GM21360 (cell line): ENCODE results near the gene CSPG4.
"Not testable (repeated sequence)": the region's sequence is repeated elsewhere in the genome, so short reads cannot be mapped to it uniquely, and the experiment has no call there.

Source experiments
- ATAC-seq: cut with Tn5 transposase; IDR thresholded peaks from one replicate; pipeline ENCODE4 v1.9.1; 2021; ENCODE audit warnings: mild to moderate bottlenecking, moderate library complexity; ENCODE audit not compliant: unreplicated experiment

CSPG4 gene, protein sequence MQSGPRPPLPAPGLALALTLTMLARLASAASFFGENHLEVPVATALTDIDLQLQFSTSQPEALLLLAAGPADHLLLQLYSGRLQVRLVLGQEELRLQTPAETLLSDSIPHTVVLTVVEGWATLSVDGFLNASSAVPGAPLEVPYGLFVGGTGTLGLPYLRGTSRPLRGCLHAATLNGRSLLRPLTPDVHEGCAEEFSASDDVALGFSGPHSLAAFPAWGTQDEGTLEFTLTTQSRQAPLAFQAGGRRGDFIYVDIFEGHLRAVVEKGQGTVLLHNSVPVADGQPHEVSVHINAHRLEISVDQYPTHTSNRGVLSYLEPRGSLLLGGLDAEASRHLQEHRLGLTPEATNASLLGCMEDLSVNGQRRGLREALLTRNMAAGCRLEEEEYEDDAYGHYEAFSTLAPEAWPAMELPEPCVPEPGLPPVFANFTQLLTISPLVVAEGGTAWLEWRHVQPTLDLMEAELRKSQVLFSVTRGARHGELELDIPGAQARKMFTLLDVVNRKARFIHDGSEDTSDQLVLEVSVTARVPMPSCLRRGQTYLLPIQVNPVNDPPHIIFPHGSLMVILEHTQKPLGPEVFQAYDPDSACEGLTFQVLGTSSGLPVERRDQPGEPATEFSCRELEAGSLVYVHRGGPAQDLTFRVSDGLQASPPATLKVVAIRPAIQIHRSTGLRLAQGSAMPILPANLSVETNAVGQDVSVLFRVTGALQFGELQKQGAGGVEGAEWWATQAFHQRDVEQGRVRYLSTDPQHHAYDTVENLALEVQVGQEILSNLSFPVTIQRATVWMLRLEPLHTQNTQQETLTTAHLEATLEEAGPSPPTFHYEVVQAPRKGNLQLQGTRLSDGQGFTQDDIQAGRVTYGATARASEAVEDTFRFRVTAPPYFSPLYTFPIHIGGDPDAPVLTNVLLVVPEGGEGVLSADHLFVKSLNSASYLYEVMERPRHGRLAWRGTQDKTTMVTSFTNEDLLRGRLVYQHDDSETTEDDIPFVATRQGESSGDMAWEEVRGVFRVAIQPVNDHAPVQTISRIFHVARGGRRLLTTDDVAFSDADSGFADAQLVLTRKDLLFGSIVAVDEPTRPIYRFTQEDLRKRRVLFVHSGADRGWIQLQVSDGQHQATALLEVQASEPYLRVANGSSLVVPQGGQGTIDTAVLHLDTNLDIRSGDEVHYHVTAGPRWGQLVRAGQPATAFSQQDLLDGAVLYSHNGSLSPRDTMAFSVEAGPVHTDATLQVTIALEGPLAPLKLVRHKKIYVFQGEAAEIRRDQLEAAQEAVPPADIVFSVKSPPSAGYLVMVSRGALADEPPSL (N-terminal part only)

DNA sequence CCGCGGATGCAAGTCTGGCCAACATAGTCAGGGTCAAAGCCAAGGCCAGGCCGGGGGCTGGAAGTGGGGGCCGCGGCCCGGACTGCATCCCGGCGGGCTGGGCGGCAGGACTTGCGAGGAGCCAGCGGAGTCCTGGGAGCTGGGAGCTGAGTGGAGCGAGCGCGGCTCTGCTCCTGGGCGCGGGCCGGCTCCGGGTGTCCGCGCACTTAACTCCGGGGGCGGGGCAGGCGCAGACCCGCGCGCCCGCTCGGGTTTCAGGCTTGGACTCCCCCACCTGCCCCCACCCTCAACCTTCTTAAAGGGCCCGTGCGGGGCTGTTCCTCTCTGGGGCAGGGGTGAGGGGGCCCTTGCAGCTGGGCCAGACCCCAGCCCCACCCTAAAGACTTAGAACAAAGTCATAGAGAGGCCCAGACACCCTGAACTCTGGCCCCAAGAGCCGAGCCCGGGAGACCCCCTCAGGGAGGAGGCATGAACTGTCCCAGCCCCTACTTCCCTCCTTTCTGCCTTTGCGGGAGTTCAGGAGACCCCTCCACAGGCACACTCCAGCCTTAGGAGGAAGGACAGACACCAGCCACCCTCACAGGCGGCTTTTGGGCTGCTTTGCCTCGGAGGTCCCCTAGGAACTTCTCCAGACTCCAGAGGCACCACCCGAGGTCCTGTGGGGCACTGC lies at the start of gene CSPG4:
CSPG4 (minus strand) TSS at position 181 of the 670 bp plus-strand sequence; CDS start at position 88, 93 bp downstream.
- ATAC-seq, result no peak

DNA sequence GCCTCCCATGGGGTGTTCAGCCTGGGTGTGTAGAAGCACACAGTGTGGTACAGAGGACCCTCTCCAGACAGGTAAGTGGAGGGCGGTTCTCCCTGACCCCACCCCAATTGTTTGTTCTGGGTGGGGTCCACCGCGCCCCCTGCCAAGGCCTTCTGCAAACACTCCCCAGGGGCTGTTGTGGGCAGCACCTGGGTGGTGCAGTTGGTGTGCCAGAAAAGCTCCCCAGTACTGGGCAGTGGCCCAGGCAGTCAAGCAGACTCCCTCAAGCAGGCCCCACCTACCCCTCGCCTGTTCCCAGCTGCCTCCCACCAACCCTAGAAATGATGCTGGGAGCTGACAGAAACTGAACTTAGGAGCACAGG lies 49.7 kb upstream of the CSPG4 start:
- not testable (repeated sequence) for ATAC-seq

DNA sequence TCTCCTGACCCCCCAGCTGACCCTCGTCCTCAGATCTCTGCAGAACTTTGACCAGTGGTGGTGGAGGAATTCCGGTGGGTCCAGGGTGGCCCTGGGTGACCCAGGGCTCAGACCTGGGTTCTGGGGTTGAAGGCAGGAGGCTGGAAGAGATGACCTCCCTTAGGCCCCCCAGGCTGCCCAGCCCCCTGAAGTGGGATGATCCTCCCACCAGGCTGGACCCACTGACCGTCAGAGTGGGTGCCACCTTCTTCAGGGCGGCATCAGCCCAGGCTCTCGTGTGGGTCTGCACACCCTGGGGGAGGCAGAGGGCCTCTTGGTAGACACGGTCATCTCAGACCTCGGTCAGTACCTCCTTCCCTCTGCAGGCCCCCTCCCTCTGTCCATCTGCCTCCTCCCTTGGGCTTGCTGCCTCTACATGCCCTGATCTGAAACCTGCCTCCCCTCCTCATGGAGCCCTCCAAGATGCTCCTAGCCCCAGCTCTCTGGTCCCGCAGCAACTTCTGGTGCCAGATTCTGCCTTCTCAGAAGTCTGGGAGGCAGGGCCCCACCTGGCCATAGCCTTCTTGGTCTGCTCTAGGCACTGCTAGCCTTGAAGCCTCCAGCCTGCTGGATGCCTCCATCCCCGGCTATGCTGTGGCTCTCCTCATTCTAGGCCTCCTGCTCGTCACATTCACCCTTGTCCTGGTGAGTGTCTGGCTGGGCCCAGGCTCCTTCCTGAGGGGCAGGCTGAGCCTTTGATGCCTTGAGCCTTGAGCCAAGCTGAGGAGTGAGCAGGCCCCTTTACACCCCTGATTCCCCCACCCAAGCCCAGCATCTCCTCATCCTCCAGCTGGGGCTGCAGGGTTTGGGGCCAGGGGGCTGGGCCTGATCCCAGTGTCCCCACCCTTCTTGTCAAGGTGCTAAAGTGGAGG lies 49.1 kb upstream of the CSPG4 start:
- ATAC-seq, result no peak

DNA sequence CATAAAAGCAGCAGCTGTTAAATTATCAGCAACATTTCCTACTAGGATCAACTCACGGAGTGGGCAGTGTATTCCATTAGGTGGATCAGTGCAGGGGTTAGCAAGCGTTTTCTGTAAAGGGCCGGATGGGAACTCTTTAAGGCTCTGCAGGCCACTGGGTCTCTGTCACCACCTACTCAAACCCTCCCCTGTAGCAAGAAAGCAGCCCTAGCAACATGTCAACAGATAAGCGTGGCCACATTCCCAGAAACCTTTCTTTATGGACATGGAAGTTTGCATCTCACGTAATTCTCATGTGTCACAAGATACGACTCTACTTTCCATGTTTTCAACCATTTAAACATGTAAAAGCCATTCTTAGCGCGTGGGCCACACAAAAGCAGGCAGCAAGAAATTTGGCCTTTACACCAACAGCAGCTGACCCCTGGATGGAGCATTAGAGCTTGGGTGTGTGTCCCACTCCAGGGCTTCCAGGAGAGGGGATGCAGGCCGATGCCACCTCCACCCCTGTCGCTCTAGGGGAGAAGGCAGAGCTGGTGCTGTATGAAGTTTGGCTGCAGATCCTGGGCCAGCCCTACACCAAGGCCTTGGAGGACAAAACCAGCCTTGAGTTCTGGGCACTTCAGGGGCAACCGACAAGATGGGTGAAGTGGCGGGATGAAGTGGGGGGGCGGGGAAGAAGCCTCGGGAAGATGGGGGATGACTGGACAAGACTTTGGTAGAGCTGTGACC lies 48.2 kb upstream of the CSPG4 start:
- ATAC-seq, result no peak

DNA sequence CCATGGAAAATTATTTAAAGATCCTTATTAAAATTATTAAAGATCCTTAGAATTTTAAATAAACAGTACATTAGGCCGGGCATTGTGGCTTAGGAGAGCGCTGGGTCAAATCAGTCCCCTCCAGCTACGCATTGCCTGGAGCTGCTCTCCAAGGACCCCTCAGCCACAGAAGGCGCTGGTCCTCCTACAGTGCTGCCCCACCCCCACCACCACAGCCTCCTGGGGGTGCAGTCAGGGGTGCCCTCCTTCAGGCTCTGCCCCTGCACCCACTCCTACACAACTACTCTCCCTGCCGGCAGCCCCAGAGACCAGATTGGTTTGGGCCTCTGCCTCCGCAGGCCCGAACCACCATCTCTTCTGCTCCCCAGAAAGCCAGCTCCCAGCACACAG lies 47.5 kb upstream of the CSPG4 start:
- not testable (repeated sequence) for ATAC-seq

DNA sequence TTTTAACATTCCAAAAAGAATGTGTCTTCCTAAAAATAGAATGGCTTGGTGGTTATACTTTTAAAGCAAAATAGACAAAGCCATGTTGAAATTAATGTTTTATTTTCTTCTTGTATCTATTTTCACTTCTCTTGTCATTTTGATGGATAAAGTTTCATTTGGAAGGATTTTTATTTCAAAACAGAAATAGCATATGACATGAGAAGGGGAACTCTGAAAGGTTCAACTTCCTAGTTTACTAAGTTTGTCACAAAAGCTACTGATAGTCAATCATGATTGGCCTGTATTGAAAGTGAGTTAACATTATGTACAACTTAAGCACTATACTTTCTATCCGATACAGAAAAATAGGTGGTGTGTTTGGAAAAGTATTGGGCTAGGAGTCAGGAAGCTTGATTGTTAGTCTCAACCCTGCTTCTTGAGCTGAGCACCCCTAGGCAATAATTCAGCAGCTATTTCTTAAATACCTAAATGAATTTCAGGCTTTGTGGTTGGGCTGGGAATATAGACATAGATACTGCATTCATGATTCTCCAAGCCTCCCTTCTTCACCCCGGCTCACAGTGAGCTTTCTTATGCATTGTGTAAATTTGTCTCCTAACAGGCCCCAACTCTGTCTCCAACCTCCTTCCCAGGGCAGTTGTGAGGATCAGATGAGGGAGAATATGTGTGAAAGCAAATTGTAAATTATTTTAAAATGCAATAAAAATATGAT lies 46.9 kb upstream of the CSPG4 start:
- no peak for ATAC-seq

DNA sequence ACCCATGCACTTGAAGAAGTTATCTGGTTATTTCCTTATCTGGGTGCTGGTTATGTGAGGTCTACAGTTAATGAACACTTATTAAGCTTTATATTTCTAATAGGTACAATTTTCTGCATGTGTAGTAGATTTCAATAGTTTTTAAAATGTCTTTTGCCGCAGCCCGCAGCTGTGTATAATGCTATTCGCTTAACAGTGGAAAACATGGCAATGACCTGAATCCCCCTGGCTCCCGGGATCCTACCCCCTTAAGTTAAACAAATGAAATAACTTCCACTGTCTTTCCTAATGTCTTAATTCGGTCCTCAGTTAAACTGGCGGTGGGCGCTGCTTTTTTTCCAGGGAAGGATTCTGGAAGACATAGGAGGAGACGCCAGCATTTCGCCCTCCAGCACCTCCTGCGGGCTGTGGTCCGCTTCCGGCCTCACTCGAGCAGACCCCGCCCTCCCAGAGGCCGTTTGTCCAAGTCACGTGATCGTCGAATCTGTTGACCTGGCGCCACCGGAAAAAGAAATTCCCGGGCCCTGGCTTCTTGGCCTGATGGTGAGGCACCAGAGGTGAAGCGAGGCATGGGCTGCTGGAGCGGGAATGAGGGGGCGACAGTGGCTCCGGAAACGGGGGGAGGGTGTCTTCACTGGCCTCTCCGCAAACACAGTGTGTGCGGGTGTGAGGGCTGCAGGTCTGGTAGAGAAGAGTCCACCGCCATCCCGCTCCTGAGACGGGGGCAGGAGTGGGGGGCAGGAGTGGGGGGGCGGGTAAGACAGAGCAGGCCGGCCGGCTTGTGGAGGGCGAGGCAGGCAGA lies 45.6 kb upstream of the CSPG4 start:
- peak; percentile 51 for ATAC-seq

DNA sequence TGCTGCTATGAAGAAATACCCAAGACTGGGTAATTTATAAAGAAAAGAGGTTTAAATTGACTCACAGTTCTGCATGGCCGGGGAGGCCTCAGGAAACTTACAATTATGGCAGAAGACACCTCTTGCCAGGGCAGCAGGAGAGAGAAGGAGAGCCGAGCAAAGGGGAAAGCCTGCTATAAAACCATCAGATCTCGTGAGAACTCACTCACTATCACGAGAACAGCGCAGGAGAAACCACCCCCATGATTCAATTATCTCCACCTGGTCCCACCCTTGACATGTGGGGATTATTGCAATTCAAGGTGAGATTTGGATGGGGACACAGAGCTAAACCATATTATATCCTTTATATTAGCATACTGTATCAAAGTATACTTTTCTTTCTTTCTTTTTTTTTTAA lies 42.2 kb upstream of the CSPG4 start:
- not testable (repeated sequence) for ATAC-seq

DNA sequence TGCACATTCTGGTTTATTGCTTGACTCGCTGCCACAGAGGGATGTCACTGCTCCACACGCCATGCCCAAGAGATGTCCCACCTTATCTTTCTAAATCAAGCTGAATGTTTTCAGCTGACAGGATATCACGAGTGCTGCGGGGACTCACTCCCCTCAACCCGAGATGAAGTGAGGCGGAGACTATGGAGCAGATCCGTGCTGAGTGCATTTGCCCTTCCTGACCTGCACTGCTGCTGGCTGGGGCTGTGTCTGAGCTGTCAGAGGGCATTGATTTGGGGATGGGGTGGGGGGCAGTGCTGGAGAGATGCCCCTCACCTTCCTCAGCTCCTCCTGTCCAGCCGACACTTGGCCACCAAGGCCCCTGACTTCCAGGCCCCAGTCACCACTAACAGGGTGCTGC lies 40.5 kb upstream of the CSPG4 start:
- ATAC-seq, result no peak

DNA sequence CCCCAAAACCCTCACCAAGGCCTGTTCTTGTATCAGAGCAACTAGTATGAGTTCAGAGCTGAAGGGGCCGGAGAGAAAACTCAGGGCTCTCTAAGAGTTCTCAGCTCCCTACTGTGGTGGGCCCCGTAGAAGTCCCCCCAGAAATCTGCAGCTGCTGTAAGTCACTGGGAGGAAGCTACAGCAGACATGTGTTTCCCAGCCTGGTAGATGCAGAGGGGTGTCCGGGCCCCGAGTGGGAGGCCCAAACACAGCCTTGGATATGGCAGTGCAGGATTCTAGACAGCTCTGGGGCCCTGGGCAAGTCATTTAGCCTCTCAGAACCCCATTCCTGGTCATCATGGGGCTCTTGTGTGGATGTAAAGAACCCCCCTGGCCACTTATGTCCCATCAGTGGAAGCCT lies 39.2 kb upstream of the CSPG4 start:
- ATAC-seq, result no peak

DNA sequence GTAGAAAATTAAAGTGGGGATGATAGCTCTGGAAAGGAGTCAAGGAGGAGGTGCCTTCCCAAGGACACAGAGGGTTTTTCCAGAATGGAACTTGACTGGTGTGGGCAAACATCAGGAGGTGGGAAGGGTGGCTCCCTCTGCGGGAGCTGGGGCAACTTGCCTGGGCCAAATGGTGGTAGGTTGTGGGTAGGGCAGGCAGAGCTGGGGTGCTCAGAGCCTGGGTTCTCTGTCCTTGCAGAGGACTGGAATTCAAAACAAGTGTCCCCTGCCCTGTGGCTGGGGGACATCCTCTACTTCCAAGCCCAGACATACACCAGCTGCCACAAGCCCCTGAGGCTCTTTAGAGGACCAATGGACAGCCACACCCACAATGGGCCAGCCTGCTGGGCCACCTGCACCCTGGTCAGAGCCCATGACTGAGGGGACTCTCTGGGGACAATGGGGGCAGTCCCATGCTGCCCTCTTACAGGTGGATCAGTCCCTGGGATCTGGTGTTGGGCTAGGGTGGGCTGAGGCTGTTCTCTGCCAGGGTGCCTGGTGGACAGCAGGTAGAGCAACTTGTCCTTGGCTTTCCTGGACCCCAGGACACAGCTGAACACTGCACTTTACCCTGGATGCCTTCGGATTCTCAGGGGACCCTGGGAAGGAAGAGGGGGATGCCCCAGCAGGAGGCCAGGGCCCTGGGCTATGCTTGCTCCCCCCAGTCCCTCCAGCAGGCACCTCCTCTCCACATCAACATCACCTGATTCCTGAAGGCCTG lies 38.6 kb upstream of the CSPG4 start:
- no peak for ATAC-seq

DNA sequence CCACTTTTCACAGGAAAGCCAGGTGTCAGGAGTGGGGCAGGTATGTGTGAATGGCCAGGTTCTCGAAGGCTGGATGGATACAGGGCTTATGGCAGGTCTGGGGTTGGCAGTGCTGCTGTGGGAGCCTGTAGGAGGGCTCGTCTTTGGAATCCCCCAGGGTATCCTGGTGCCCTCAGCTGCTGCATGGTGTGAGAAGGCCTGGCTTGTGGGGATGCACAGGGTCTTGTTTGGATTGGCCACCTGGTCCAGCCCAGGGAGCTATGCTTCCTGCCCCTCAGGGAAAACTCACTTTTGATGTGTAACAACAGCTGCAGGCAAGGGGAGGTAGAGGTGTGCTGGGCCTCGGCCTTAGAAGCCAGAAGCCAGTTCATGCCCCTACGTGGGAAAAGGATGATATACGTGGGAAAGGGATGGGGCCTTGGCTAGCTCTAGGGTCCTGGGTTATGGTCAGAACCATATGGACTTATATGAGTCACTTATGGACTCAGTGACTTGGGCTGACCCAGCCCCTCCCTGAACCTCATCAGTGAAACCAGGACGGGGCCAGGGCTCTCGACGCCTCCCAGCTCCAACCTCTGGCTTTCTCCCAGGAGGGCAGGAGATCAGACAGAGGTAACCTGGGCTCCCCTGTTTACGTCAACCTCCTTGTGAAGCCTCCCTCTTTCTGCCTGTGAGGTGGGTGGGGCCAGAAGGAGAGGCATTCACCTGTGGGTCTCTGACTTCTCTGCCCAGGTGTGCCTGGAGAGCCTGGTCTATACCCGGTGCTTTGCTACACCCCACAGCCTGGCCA lies 37.8 kb upstream of the CSPG4 start:
- no peak for ATAC-seq

DNA sequence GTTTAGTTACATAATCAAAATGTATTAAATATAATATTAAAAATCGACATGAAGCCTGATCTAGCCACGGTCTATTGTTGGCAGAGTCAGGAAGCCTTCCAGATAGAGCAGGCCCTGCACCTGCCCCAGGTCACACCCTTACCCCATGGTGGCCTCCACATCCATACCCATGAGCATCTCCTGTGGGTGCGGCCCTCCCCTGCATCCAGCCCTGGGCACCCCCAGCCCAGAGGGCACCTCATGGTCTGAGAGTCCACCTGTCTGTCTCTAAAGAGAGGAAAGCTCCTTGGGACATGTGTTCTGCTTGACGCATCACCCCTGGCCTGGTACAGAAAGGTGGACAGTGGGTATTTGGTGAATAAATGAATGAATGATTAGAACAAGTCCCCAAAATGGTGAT lies 37.2 kb upstream of the CSPG4 start:
- no peak for ATAC-seq

DNA sequence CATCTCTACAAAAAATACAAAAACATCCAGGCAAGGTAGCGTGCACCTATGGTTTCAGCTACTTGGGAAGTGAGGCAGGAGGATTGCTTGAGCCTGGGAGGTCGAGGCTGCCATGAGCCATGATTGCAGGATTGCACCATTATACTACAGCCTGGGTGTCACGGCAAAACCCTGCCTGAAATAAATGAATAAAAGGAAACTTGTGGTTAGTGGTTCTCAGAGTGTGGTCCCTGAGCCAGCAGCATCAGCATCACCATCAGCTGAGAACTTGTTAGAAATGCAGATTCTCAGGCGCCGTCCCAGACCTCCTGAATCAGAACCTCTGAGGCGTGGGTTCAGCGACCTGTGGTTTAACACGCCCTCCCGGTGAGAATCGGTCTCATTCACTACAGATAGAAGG lies 36.2 kb upstream of the CSPG4 start:
- not testable (repeated sequence) for ATAC-seq

DNA sequence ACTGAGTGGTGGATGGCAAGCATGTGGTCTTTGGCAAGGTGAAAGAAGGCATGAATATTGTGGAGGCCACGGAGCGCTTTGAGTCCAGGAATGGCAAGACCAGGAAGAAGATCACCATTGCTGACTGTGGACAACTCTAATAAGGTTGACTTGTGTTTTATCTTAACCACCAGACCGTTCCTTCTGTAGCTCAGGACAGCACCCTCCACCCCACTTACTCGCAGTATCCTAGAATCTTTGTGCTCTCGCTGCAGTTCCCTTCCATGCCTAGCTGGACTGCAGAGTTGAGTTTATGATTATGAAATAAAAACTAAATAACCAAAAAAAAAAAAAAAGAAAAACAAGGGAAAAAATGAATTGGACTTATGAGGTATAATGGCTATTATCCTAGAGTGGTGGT lies 34.5 kb upstream of the CSPG4 start:
- not testable (repeated sequence) for ATAC-seq

DNA sequence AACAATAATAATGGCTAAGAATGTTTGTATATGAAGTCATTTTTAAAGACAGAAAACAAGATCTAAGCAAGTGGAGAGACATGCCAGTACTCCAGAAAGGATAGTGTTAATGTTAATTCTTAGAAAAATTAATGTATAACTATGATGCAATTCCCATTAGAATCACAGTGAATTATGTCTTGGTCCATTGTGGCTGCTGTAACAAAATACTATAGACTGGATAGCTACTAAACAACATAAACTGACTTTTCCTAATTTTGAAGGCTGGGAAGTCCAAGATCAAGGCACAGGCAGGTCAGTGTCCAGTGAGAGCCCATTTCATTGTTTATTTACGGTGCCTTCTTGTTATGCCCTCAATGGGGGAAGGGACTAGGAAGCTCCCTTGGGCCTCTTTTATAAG lies 32.7 kb upstream of the CSPG4 start:
- no peak for ATAC-seq
